Memory B cell (primary cell): ENCODE measurements around the gene LGALS3.

Source experiments
- ATAC-seq: fragments of 150-1000 bp; cut with Tn5 transposase; 2 replicates; pipeline ENCODE4 v1.10.0; 2021; ENCODE audit warnings: low read depth, mild to moderate bottlenecking, moderate library complexity
- DNase-seq, 2 donors: peaks; one replicate each; pipeline ENCODE4 v3.0.0; 2022; ENCODE audit warnings: low spot score in 2 of 2
- H3K27ac Mint-ChIP-seq: one replicate; pipeline ENCODE4 v1.8.0; 2022; ENCODE audit warnings: mild to moderate bottlenecking, moderate library complexity, mixed read lengths
- H3K27me3 Mint-ChIP-seq: one replicate; pipeline ENCODE4 v1.8.0; 2022; ENCODE audit warnings: mixed read lengths
- H3K36me3 Mint-ChIP-seq: one replicate; pipeline ENCODE4 v1.8.0; 2022; ENCODE audit warnings: mild to moderate bottlenecking, mixed read lengths
- H3K4me1 Mint-ChIP-seq: one replicate; pipeline ENCODE4 v1.8.0; 2022; ENCODE audit warnings: mixed read lengths
- H3K4me3 Mint-ChIP-seq: one replicate; pipeline ENCODE4 v1.8.0; 2022; ENCODE audit warnings: mild to moderate bottlenecking, moderate library complexity, mixed read lengths
- H3K9me3 Mint-ChIP-seq: one replicate; pipeline ENCODE4 v1.8.0; 2022; ENCODE audit warnings: mixed read lengths

LGALS3 gene

DNA sequence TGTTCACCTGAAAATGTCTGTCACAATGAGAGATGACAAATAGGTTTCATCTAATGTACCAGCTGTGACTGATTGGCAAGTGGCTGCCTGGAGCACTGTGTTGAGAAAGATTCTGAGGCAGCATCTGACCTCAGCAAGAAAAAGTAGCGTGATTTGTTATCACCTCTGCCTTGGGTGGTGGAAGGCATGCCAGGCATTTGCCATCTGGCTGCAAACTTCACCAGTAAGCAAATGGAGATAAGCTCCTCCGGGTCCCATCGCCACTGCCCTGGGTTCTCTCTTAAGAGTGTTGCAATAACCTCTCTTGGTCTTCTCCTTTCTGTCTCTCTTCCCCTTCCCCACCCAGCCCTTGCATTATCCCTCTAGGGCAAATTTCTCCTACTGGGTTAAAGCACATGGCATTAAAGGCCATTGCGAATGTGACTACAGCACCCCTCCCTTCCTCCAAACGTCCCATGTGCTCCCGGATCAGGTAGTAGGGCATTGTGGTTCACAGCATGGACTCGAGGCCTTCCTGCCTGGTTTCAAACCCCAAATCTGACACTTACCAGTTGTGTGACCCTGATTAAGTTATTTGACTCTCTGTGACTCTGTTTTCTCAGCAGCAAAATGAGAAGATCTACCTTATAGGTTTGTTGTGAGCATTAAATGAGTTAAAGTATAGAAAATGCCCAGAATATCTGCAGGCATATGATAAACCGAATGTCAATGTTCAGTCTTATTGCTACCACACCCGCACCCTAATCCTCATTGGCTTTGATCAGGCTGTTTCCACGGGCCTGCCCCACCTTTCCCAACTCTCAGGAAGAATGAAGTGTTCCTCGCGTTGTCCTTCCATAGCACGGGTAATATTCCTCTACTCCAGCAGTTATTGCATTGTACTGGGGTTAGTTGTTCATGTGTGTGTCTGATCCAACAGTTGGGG is 8.2 kb upstream of the LGALS3 start:
- ATAC-seq (no peak), DNase-seq (no peak)
- Mint-ChIP-seq H3K9me3 (no peaks in the 10 kb centered on the region), H3K27ac (no peak overlapping the region), H3K36me3 (no peaks in the 10 kb centered on the region), H3K4me1 (peaks cover 4% of the 10 kb centered on the region), H3K4me3 (no peak overlapping the region), H3K27me3 (no peaks in the 10 kb centered on the region)

DNA sequence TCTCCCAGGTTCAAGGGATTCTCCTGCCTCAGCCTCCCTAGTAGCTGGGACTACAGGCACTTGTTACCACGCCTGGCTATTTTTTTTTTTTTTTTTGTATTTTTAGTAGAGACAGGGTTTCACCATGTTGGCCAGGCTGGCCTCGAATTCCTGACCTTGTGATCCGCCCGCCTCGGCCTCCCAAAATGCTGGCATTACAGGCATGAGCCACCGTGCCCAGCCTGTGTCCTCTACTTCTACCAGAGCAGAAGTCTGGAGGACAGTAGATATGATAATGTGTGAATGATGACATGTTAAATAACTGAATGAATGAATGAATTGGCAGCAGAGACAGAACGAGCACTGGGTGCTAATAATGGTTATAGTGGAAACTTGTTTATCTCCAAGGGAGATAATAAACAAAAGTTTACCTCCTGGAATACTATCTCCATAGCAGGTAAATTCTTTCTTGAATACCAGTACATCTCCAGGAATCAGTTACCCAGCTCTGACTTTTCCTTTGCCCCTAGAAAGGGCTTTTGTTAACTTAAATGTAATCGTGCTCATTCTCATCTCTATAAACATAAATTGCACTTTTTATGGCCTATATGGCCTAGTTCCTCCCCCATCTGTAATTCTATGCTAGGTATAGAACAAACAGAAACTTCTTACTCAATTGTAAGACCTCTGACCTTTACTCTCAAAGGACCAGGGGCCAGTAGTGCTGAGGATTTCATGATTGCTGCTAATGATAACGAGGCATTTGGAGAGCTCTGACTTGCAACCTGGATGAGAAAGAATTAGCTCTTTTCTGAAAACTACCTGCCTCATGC is 7.2 kb upstream of the LGALS3 start:
- no peaks in the 10 kb centered on the region for H3K9me3 Mint-ChIP-seq
- H3K36me3 Mint-ChIP-seq: no peaks in the 10 kb centered on the region
- H3K27ac Mint-ChIP-seq: no peak overlapping the region
- no peak overlapping the region for H3K4me3 Mint-ChIP-seq
- no peaks in the 10 kb centered on the region for H3K27me3 Mint-ChIP-seq
- H3K4me1 Mint-ChIP-seq: peaks cover 4% of the 10 kb centered on the region
- no peak for ATAC-seq
- DNase-seq: no peak

DNA sequence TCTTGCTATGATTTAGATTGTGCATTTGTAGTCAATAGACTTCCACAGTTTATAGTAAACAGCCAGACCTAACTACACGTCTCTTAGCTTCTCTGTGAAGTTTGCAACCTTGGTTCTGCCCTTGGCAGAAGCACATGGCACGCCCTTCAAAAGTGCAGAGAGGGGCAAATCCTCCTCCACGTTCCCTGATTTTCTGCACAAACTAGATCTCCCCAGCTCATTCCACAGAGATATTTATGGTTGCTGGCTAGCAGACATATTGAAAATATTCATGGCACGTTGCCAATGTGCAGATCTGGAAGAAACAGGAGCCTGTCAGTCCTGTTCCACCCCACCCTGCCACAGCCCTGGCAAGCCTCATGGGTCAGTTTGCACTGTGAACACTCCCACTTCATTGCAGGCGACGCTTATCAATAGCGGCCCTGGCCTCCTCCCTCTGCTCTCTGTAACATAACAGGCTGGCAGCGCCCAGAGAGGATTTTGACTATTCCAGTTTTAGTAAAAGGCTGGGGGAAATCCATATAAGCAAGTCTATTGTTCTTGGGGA is 6.5 kb upstream of the LGALS3 start:
- DNase-seq (no peak), ATAC-seq (no peak)
- H3K27me3 Mint-ChIP-seq: no peaks in the 10 kb centered on the region
- H3K27ac Mint-ChIP-seq: no peak overlapping the region
- no peaks in the 10 kb centered on the region for H3K9me3 Mint-ChIP-seq
- peaks cover 4% of the 10 kb centered on the region for H3K4me1 Mint-ChIP-seq
- H3K36me3 Mint-ChIP-seq: no peaks in the 10 kb centered on the region
- H3K4me3 Mint-ChIP-seq: no peak overlapping the region

DNA sequence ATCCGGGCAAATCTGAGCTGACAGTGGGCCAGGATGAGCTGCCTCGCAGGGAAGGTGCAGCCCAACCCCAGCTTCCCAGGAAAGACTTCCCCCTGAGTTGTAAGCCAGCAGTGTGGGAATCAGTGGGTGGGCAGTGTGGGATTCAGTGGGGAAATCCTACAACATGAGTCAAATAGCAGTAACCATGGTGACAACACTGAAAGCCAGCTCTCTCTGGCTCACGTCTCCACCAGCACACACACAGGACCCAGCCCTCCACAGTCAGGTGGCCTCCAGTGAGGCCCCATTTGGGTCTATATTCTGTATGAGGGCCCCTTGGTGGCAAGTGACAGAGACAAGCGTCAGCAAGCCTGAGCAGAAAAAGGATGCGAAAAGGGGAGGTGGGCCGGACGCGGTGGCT is 6.0 kb upstream of the LGALS3 start:
- H3K4me3 Mint-ChIP-seq: no peak overlapping the region
- no peaks in the 10 kb centered on the region for H3K9me3 Mint-ChIP-seq
- no peak overlapping the region for H3K27ac Mint-ChIP-seq
- no peaks in the 10 kb centered on the region for H3K27me3 Mint-ChIP-seq
- ATAC-seq: no peak
- H3K36me3 Mint-ChIP-seq: no peaks in the 10 kb centered on the region
- DNase-seq: no peak
- H3K4me1 Mint-ChIP-seq: peaks cover 4% of the 10 kb centered on the region

DNA sequence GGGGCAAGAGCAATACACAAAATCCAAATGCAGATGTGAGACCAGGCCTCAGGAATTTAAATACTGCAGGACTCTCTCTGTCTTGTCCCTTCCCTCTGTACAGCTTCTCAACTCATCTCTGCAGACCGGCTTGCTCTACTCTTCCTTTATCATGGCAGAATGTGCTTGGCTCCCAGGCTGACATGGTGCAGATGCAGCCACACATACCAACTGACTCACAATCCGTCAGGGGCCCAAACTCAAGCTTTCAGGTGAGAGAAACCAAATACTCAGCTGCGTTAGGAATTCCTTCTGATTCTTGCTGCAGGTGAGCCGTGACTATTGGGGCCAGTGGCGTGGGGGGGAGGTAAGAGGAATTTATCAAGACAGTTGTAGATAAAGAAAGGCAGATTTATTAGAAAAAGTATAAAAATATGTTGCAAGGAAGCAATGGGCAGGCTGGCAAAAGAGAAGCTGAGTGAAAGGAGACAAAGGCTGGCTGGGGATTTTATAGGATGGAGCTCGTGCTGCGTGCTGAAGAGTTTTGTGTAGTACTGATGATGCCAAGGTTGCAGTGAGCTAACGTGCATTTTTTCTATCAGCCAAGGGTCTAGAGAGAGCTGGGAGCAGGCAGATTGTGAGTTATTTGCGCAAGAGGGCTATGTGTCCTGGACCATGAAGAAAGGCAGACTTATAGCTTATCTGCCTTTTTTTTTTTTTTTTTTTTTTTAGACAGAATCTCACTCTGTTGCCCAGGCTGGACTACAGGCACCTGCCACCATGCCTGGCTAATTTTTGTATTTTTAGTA is 5.0 kb upstream of the LGALS3 start:
- no peaks in the 10 kb centered on the region for H3K27me3 Mint-ChIP-seq
- DNase-seq (no peak), ATAC-seq (no peak)
- no peaks in the 10 kb centered on the region for H3K36me3 Mint-ChIP-seq
- H3K4me3 Mint-ChIP-seq: no peak overlapping the region
- no peaks in the 10 kb centered on the region for H3K9me3 Mint-ChIP-seq
- no peak overlapping the region for H3K27ac Mint-ChIP-seq
- H3K4me1 Mint-ChIP-seq: peaks cover 4% of the 10 kb centered on the region

DNA sequence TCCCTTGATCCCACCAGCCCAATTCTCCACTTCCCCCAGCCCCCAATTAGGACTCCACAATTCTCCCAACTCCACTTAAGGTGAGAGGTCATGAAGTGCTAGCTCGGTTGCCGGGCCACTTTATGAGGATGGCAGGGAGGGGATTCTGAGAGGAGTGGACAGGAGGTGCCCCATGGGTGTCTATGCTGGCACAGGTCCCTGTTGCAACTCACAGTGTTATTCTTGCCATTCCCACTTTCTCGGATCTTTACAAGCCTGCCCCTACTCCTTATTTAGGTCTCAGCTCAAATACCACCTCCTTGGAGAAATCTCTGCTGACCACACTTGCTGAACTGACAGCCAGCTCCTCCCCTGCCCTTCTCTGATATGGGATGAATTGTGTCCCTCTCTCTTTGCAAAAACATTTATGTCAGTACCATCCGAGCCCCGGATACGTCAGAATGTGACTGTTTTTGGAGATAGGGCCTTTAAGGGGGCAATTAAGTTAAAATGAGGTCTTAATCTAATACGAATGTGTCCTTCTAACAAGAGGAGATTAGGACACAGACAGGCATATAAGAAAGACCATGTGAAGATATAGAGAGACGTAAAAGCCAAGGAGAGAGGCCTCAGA is 4.2 kb upstream of the LGALS3 start:
- Mint-ChIP-seq H3K4me3 (no peak overlapping the region), H3K9me3 (no peaks in the 10 kb centered on the region), H3K4me1 (peaks cover 4% of the 10 kb centered on the region), H3K27me3 (no peaks in the 10 kb centered on the region), H3K27ac (no peak overlapping the region), H3K36me3 (no peaks in the 10 kb centered on the region)
- DNase-seq (no peak), ATAC-seq (no peak)

DNA sequence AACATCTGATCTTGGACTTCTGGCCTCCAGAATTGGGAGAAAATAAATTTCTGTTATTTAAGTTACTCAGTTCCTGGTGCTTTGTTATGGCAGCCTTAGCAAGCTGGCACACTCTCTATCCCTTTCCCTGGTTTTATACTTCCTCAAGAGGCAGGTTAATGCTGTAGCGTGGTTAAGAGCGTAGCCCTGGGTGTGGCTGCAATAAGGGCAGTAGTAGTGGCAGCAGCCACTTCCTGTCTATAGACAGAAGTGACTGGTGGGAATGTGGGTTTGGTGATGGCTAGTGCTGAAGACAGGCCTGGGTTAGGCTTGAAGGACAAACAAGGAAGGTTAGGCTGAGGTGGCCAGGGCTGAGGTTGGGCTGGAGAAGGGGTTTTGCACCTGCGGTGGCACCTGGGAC is 3.6 kb upstream of the LGALS3 start:
- no peak for DNase-seq
- Mint-ChIP-seq H3K27me3 (no peaks in the 10 kb centered on the region), H3K36me3 (no peaks in the 10 kb centered on the region), H3K27ac (no peak overlapping the region), H3K4me1 (peaks cover 4% of the 10 kb centered on the region), H3K4me3 (no peak overlapping the region), H3K9me3 (no peaks in the 10 kb centered on the region)
- no peak for ATAC-seq

DNA sequence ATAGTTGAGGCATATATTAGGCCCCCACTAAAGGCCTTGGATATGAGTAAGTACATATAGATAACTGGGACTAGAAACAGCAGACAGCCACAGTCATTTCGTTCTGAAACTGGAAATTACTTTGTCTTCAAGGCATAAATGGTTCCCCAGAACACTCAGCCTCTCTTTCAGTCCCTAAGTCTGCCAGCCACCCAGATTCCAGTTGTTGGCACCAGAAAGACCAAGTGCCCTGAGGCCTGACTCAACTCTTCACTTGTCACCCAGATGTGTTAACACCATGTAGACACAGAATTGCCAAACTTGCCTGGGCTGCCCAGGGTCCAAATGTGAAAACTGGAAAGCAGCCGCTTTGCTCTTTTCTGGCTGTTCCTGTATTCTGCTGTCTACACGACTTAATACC is 3.0 kb upstream of the LGALS3 start:
- no peak for DNase-seq
- no peak for ATAC-seq
- Mint-ChIP-seq H3K27ac (no peak overlapping the region), H3K27me3 (no peaks in the 10 kb centered on the region), H3K4me1 (peaks cover 4% of the 10 kb centered on the region), H3K9me3 (no peaks in the 10 kb centered on the region), H3K36me3 (no peaks in the 10 kb centered on the region), H3K4me3 (no peak overlapping the region)

DNA sequence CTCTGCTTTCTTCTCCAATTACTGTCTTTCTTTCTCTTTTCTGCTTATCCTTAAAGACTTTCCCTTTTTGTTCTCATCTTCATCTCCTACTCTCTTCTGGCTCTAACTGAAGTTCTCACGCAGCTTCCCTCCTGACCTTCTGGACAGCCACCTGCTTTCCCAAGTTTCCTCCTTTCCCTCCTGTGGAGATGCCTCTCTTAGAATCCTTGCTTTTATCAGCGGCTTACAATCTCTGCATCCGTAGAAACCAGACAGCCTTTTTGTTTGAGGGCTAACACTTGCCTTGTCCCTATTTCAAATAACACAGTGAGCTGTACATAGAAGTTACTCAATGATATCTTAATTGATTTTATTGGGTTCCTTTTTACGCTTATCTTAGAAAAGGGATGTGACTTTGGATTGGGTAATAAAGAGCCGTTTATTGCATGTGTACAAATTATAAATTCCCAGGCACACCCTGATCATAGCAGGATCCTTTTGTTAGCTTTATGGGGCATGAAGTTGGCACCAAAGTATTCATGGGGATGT is 2.1 kb upstream of the LGALS3 start:
- no peak overlapping the region for H3K27ac Mint-ChIP-seq
- peaks cover 6% of the 10 kb centered on the region for H3K4me1 Mint-ChIP-seq
- DNase-seq (no peak), ATAC-seq (no peak)
- H3K9me3 Mint-ChIP-seq: no peaks in the 10 kb centered on the region
- no peak overlapping the region for H3K4me3 Mint-ChIP-seq
- H3K27me3 Mint-ChIP-seq: peaks cover 3% of the 10 kb centered on the region
- no peaks in the 10 kb centered on the region for H3K36me3 Mint-ChIP-seq

DNA sequence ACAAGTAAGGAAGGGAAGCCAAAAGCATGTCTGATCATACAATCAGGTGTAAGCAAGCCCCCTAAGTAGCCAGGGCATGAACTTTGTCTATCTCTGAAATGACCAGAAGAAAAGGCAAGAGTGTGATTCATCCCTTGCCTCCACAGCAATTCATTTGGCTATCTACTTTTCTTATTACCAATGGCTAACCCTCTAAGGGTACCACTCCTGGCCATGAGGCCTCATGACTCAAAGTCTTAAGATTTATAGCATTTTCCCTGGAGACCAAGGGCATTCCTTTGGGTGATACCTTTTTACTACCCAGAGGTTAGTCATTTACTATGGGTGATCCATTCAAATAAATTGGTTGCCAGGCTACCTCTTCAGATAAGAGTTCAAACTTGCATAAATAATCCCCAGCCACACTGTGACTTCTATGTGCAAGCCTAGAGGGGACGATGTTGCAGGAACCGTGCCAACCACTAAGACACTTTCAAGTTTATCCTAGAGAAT is 1.5 kb upstream of the LGALS3 start:
- Mint-ChIP-seq H3K9me3 (no peaks in the 10 kb centered on the region), H3K4me3 (no peak overlapping the region), H3K4me1 (peaks cover 6% of the 10 kb centered on the region)

DNA sequence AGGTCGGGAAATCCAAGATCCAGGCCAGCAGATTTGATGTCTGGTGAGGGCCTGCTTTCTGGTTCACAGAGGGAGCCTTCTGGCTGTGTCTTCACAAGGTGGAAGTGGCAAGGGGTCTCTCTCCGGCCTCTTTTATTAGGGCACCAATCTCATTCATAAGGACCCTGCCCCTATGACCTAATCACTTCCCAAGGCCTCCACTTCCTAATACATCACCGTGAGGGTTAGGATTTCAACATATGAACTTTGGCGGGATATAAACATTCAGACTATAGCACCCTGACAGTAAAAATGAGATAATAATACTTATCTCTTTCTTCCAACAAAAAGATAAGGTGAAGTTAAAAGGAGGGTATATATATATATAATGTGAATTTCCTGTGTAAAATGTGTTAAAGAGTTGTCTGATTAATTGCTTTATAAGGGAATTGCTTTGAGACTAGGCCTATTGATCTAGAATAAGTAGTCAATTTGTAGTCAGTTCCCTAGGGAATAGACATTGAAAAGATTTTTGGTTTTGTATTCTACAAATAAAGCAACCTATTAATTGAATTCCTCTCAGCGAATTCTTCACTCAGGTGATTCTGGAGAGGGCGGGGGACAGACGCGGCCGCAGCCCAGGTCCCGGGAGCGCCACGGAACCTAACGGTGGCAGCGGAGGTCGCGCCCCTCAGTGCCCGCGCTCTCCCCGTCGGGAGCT is 516 bp upstream of the LGALS3 start:
- DNase-seq (no peak), ATAC-seq (no peak)
- Mint-ChIP-seq H3K36me3 (no peaks in the 10 kb centered on the region), H3K4me1 (peaks cover 6% of the 10 kb centered on the region), H3K27me3 (peaks cover 3% of the 10 kb centered on the region), H3K9me3 (no peaks in the 10 kb centered on the region), H3K4me3 (peak overlapping the region; percentile 91), H3K27ac (peak overlapping the region; percentile 79)

More for the DNA sequence above, 1.5 kb upstream of the LGALS3 start:
- DNase-seq: no peak
- Mint-ChIP-seq H3K27me3 (peaks cover 3% of the 10 kb centered on the region), H3K27ac (no peak overlapping the region), H3K36me3 (no peaks in the 10 kb centered on the region)
- ATAC-seq: no peak

DNA sequence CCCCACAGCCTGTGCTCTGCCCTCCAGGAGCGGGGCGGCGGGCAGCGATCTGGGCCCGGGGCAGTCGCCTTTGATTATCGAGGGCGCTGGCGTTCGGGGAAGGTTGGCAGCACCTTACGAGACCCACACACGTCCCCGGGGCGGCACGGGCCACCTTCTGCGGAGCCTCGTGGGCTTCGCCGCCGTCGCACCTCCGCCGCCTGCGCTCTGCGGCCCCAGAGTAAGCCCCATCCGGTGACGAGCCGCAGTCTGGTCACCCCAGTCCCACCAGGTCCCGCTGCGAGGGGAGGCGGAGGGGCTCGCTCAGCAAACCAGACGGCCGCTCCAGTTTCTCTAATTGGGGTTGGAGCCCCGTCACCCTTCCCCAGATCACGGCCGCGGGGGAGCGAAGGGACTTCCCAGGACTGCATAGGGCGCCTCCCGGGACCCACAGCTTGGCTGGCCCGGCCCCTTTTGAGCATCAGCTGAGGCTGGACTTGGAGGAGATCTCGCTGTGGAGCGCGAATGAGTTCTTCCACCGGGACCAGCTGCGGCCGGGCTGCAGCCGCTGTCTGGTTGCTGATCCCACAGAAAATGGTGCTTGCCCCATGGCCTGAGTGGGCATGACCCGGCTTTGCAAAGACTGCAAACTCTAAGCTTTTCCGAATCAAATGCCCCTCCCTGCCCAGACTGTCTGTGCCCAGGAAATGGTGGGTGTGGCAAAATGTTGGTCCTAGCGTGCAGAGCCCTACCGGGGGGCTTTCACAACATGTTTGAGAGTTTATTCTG is 560 bp downstream of the LGALS3 start:
- peak overlapping the region; percentile 85 for H3K4me3 Mint-ChIP-seq
- H3K27me3 Mint-ChIP-seq: peaks cover 3% of the 10 kb centered on the region
- ATAC-seq: peak; percentile 75
- H3K4me1 Mint-ChIP-seq: peaks cover 6% of the 10 kb centered on the region
- no peaks in the 10 kb centered on the region for H3K36me3 Mint-ChIP-seq
- H3K27ac Mint-ChIP-seq: no peak overlapping the region
- no peaks in the 10 kb centered on the region for H3K9me3 Mint-ChIP-seq
- DNase-seq: peak; percentile 22 to 52
